ENCODE measurements around the gene FBRSL1. TPM values are rescaled to one million over a fixed set of nuclear protein-coding genes. Genes with fewer than 3 reads are reported as not detected.

FBRSL1 gene
- total RNA-seq, 4 donors from 2014 or later, result 5.9 to 34.3 (median 23.4) TPM

- H3K9me3 ChIP-seq, result no peaks in the 10 kb centered on the region
- H3K36me3 ChIP-seq, result no peaks in the 10 kb centered on the region
- no peak for DNase-seq
- 10 to 80% methylated on average over 2 of the region's 14 CpGs for WGBS, 2 donors
- TF ChIP-seq CTCF (IDR thresholded peaks at IDR 0.05), result no peak
- TF ChIP-seq POLR2A (IDR thresholded peaks at IDR 0.05), result no peak
- no peak overlapping the region for H3K4me3 ChIP-seq
- intact Hi-C loops (cut with DNase I), result no loop called here
- peaks cover 0 to 88% (median 0%) of the 10 kb centered on the region in 4 donors for H3K27me3 ChIP-seq
- H3K4me1 ChIP-seq, result no peaks in the 10 kb centered on the region
- H3K27ac ChIP-seq, result no peak overlapping the region
These were observed 9.3 kb upstream of the FBRSL1 start for GRCh38 chr12:132480623-132481132.

GRCh38 chr12:132481345-132481744 lies 8.6 kb upstream of the FBRSL1 start:
- no peaks in the 10 kb centered on the region for H3K36me3 ChIP-seq
- intact Hi-C loops (cut with DNase I), result no loop called here
- H3K27ac ChIP-seq, result no peak overlapping the region
- 68 to 70% methylated on average over 11 of the region's 11 CpGs for WGBS, 2 donors
- H3K4me3 ChIP-seq, result no peak overlapping the region
- no peaks in the 10 kb centered on the region for H3K9me3 ChIP-seq
- no peak for DNase-seq
- TF ChIP-seq POLR2A (IDR thresholded peaks at IDR 0.05), result no peak
- no peak for TF ChIP-seq CTCF (IDR thresholded peaks at IDR 0.05)
- H3K27me3 ChIP-seq, result peaks cover 0 to 93% (median 0%) of the 10 kb centered on the region in 4 donors
- H3K4me1 ChIP-seq, result no peaks in the 10 kb centered on the region

GRCh38 chr12:132481771-132482745 lies 7.9 kb upstream of the FBRSL1 start:
- 76 to 80% methylated on average over 21 to 27 of the region's 31 CpGs for WGBS, 2 donors
- Histone ChIP-seq H3K4me1 (no peaks in the 10 kb centered on the region), H3K27me3 (peaks cover 0 to 90% (median 0%) of the 10 kb centered on the region in 4 donors), H3K9me3 (no peaks in the 10 kb centered on the region), H3K36me3 (no peaks in the 10 kb centered on the region), H3K4me3 (no peak overlapping the region), H3K27ac (no peak overlapping the region)
- TF ChIP-seq CTCF (IDR thresholded peaks at IDR 0.05), result no peak
- TF ChIP-seq POLR2A (IDR thresholded peaks at IDR 0.05), result no peak
- DNase-seq, result no peak
- intact Hi-C loops (cut with DNase I), result no loop called here

- Histone ChIP-seq H3K27ac (no peak overlapping the region), H3K9me3 (no peaks in the 10 kb centered on the region), H3K4me3 (no peak overlapping the region), H3K27me3 (peaks cover 0 to 83% (median 0%) of the 10 kb centered on the region in 4 donors), H3K4me1 (no peaks in the 10 kb centered on the region), H3K36me3 (no peaks in the 10 kb centered on the region)
- intact Hi-C loops (cut with DNase I), result no loop called here
- TF ChIP-seq POLR2A (IDR thresholded peaks at IDR 0.05) (no peak), CTCF (IDR thresholded peaks at IDR 0.05) (no peak)
- WGBS, 2 donors, result 76 to 88% methylated on average over 2 to 6 of the region's 9 CpGs
- DNase-seq, result no peak
These were observed 7.2 kb upstream of the FBRSL1 start for GRCh38 chr12:132482771-132483170.

- 91 to 94% methylated on average over 12 to 23 of the region's 27 CpGs for WGBS, 2 donors
- no peak for TF ChIP-seq POLR2A (IDR thresholded peaks at IDR 0.05)
- H3K4me3 ChIP-seq, result no peak overlapping the region
- H3K36me3 ChIP-seq, result no peaks in the 10 kb centered on the region
- no peaks in the 10 kb centered on the region for H3K9me3 ChIP-seq
- H3K27me3 ChIP-seq, result peaks cover 0 to 78% (median 0%) of the 10 kb centered on the region in 4 donors
- intact Hi-C loops (cut with DNase I), result no loop called here
- H3K27ac ChIP-seq, result no peak overlapping the region
- DNase-seq, result no peak
- H3K4me1 ChIP-seq, result peaks cover 0 to 2% (median 1%) of the 10 kb centered on the region in 3 donors
These were observed 6.7 kb upstream of the FBRSL1 start for GRCh38 chr12:132483208-132483607.
